Inflammatory macrophage treated with lipopolysaccharide for 4 hours (primary cell): ENCODE results near the gene WNT5B.

ENCODE experiments used
- DNase-seq: peaks from one replicate; pipeline ENCODE4 v3.0.0-alpha.2; 2020

Gene WNT5B

DNA sequence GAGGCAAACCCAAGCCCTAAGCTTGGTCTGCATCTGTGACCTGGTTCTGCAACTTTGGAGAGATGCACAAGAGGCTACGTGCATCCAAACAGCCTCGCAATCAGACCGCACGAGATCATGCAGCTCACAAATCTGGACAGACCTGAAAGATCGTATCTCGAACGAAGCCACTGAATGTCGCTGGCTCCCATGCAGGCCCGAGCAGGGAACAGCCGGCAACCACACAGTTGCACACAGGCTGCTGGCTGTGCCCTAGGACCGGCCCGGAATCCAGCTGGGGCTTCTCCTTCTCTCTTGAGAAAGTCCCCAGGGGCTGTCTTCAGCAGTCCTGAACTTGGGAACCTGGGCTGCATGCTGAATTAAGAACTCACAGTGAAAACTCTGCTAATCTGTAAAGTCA is 27.9 kb downstream of the WNT5B start:
- DNase-seq: no peak

DNA sequence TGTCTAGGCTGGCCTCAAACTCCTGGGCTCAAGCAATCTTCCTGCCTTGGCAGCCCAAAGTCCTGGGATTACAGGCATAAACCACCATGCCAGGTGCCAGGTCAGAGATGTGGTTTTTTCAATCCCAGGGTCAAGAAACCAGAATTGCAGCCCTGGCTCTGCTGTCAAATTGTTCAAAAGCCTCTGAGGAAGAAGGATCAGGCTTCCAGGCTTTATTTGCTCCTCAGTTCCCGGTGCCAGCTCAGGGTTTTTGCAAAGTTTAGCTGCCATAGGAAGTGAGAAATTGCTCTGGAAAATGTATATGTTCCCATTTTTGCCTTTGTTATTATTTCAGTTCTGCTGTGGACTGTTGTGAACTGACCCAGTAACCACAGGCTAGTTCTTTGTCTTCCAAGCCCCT is 28.7 kb downstream of the WNT5B start:
- peak; percentile 8 for DNase-seq

DNA sequence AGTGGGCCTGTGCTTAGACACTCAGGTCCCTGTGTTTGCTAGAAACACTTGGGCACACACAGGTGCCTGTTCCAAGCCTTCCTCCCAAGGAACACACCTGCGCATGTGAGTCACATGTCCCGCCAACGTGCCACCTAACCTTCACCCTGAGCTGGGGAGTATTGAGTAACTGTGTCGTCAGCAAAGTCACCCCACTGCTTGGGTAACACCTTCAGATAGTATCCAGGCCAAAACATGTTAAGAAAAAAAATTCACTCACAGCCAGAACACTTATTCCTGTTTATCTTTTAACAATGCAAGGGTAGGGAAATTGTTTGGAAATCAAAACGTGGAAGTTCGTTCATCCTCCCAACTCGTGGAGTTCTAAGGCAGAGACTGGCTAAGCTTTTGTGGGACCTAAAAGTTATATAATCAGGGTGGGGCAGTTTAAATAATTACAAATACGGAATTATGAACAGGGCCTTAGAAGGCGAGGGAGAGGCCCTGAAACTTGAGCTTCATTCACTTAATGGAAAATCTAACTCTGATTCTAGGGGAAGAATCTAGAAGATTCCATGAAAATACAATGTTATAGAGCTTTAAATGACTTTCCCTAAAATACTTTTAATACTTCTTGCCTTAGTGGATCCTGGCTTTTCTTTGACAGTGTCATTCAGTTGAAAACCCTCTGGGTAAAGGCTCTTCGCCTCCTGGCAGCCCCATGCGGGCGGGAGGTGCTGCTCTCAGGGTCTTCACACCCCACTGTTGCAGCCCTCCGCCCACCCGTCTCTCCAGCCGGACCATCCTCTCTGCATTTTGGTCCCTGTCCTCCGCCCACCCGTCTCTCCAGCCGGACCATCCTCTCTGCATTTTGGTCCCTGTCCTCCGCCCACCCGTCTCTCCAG is 31.5 kb downstream of the WNT5B start:
- DNase-seq: peak; percentile 23

DNA sequence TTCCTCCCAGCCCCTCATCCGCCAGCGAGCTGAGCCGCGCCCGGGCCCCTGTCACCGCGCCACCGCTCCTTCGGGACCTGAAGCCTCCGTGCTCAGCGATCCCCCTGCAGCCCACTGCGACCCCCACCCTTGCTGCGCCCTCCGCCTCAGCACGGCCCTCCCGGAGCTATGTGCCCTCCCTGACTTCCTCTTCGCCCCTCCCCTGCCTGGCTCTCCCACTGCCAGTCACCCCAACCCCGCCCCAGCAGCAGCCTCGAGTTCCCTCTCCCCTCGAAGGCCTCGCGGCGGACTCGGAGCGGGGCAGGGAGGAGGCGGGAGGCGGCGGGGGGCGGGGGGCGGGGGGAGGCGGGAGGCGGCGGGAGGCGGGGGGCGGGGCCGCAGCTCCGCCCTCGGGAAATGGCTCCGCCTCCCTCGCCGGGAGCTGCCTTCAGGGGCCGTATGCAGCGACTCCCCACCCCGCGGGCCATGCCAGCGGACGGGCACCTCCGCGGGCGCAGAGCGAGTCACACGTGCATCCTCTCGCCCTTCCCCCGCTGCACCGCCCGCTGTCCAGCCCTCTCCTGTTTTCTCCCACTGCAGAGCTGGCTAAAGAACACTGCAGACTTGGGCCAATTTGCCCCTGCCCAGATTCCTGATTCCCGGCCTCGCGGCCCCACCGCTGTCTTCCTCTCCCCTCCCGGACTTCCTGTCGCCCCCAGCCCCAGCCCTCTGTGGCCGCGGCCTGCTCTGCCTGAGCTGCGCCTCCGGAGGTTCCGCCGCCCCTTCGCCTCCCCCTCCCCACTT is 32.7 kb downstream of the WNT5B start:
- DNase-seq: peak; percentile 74

DNA sequence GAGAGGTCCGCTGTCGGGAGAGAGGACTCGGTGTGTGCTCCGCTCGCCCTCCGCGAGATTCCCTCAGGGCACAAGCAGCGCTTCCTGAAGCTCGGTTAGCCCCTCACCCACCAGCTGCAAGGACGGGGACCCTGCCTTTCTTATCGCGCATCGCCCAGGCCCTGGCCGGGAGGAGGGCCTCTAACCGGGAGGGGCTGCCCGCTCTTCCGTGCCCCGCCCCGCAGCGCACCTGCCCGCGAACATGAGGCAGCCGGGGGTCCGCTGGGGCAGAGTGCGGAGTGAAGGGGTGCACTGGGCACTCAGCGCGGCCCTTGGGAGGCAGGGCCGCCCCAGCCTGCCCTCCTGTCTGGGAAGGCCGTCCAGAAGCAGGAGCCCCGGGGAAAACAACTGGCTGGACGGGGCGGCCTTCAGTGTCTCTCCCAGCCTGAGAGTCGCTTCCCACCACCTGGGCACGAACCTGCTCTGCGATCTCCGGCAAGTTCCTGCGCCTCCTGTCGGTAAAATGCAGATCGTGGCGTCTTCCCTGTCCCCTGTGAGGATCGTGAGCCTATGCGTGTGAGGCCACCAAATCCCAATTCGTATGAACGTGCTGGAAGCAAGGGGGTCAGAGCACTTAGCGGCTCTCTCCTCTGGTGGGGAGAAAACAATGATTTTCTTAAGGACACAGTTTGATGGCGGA is 33.9 kb downstream of the WNT5B start:
- DNase-seq: no peak

DNA sequence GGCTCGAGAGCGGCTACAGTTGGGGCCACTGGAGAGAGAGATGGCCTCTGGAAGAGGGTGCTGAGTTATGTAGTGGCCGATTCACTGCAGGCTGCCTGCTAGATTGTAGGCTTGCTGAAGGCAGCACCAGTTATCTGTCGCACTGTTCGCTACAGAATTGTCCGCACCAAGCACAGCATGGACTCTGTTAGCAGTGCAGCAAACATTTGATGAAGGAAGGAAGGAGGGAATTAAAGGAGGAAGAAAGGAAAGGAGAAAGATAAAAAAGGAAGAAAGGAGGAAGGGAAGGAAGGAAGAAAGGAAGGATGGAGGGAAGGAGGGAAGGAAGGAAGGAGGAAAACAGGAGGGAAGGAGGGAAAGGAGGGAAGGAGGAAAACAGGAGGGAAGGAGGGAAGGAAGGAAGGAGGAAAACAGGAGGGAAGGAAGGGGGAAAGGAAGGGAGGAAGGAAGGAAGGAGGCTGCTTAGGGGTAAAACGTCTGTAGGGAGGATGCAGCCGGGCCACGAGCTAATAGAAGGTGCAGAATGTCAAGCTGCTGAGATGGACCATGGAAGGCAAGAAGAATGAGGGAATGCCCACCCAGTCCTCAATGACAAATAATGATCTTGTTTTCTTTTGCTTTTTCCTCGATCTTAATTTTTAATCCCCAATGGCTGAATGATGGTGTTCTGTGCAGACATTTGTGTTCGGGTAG is 34.6 kb downstream of the WNT5B start:
- DNase-seq: no peak

DNA sequence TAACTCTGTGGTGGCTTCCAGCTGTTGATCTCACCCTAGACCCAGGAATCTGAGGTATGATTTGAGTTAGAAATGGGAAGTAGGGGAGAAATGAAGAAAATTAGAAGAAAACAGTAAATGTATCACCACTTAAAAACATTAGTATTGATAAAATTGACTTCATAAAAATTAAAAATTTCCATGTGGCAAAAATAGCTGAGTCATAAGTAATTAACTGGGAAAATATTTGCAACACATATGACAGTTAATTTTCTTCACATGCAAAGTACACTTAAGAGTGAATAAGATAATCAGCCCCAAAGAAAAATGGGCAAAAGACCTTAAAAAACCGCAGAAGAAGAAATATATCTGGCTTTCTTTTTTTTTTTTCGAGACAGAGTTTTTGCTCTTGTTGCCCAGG is 36.3 kb downstream of the WNT5B start:
- no peak for DNase-seq

DNA sequence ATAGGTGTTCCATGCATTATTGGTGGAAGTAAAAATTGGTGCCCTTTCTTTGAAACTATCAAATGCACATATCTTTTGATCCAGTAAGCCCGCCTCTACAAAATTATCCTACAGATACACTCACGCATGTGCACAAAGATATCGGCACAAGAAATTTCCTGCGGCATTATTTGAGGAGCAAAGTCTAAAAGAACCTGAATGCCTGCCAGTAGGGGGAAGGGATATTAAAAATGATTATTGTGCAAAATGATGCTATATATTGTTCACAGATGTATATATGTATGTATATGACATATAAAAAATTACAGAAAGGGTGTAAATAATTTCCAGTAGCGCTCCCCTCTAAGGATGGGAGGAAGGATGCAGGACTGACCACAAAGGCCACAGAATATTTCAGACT is 37.2 kb downstream of the WNT5B start:
- no peak for DNase-seq

DNA sequence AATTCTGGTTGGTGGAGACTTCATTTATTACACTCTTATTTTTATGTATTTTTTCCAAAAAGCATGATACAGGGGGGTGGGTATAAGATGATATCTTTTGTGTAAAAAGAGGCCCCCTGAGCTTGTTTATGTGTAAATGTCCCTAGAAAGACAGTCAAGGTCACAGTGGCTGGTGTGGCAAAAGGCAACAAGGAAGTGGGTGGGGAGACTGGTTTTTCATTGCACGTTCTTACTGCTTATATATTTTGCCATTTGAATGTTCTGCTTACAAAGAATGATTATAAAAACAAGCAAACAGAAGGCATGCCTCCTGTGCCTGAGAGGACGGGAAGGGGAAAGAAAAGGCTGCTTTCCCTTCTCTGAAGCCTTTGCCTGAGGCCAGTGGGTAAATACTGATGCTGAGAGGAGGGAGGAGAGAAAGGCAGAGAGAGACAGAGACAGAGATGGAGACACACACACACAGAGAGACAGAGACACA is 37.7 kb downstream of the WNT5B start:
- DNase-seq: peak; percentile 15

DNA sequence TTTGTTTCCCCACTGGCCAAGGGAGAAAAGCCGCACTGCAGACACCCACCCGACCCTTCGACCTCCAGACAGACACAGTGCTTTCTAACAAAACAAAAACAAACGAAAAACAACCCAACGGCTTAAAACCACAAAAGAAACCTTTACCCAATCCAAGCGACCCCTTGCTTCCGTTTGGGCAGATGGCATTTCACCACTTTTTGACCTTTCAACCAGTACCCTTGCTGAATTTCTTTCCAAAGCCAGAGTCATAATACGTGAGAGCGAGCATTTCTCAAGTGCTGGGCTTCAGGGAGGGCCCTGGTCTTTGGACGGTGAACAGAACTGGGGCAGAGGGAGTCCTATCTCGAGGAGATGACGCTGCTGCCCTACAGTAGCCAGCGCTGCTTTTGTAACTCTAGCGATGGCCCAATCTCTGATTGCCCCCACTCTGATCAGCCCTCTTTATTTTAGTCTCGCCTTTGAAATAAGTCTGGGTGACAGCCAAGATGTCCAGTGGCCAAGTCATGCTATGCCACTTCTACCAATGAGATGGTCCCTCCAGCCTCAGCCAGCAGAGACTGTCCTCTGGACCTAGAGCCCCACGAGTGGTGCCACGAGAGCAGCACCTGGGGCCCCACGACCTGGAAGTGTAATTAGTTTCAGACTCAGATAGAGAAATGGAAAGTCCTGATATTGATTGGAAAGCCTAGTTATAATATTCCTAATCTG is 40.0 kb downstream of the WNT5B start:
- peak; percentile 89 for DNase-seq

DNA sequence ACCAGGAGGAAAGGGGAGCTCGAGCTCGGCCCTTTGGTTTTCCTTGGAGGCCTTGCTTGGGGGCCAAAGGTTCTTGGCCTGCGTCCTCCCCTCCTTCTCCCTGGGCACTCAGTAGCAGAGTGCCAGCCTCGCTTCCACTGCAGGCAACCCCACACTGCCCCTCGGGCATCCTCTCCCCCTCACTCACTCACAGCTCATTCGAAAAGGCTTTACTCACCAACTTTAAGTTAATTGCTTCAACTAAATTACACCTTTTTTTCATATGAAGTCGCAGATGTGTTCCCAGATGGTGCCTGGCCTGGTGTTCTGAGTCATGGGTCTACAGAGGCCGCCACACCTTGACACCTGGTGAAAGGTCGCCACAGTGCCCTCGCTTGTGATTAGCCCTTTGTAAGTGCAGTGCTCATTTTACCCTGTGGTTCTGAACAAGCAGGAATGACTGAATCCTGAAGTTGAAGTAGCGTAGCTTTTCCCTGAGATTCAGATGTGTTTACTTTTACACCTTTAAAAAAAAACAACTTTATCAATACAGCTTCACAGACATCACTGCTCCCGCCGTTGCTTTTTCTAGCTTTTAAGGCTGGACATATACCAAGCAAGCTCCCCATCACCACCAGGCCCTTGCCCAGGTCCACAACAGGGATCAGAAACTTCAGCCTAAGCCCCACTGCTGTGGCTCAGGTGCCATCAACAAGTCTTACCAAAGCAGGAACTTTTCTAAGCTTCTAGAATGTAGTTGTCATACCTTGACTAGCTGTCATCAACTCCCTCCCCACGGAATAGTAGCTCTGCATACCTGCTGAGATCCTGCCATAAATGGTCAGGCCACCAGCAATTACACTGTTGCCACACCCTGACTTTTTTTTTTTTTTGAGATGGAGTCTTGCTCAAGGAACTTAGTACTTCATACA is 41.6 kb downstream of the WNT5B start:
- DNase-seq: no peak

DNA sequence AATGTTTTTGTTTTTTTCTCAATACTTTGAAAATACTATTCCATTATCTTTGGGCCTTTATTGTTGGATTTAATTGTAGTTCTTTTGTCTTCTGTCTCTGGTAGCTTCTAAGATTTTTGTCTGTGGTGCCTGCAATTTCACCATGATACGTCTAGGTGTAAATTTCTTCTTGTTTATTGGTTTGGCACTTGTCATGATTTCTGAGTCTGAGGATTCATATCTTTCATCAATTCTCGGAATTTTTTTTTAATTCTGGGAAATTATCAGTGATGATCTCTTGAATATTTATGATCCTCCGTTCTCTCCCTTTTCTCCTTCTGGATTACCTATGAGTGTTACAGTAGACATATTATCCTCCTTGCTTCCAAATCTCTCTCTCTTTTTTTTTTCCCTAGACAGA is 47.0 kb downstream of the WNT5B start:
- DNase-seq: no peak

DNA sequence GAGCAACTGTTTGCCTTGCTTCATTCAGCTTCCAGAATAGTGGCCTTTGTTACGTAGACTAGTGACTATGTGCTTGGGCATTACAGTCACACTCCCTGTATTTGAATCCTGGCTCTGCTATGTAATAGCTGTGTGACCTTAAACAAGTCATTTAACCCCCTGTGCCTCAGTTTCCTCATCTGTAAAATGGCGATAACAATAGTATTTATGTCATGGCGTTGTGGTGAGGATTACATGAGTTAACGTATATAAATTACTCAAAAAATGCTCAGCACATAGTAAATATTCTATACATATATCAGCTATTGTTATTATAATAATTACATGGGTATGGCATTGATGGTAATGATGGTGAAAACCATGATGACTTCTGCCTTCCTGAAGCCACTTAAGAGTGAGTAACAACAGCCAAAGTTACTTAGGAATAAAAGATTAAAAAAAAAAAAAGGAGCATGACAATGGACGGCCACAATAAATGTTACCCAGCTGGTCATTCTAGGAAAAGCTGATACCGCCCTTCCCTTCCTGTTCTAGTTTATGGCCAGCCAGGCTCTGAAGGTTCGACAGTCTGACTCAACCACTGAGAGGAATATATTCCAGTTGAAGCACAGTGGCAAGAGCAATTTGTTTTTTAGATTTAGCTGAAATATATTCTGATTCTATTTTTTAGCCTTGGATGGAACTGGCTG is 51.9 kb downstream of the WNT5B start:
- no peak for DNase-seq

DNA sequence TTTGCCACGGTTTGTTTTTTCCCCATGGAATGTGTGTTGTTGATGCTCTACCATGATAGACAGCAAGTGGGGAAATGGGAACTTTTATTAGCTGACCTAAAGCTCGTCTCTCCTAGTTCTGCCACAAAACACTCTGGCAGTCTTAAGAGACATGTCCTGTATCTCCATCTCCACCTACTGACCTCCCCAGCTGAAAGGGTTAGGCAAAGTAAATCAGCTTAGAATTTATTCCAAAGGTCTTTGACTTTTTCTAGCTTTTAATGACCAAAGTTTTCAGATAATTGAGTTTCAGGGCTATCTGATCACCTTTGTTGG is 52.4 kb downstream of the WNT5B start:
- no peak for DNase-seq

DNA sequence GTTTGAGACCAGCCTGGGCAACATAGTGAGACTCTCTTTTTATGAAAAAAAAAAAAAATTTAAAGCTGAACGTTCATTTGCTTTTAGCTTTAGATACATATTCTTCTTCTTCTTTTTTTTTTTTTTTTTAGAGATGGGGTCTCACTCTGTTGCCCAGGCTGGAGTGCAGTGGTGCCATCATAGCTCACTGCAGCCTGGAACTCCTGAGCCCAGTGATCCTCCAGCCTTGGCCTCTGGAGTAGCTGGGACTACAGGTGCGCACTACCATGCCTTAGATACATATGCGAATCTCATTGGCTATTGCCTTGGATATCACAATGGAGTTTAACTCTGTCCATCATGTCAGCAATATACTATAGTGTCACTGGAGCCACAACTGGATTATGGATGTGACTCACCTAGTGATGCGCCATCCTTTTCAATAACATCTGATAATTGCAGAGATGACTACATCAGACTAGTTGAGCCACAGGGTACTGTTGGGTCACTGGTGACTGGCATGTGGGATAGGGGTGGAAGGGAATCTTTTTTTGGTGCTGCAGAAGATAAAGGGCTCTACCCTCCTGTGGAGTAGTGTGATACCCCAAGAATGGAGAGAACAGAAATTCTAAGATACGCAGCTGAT is 59.2 kb downstream of the WNT5B start:
- DNase-seq: peak; percentile 39

DNA sequence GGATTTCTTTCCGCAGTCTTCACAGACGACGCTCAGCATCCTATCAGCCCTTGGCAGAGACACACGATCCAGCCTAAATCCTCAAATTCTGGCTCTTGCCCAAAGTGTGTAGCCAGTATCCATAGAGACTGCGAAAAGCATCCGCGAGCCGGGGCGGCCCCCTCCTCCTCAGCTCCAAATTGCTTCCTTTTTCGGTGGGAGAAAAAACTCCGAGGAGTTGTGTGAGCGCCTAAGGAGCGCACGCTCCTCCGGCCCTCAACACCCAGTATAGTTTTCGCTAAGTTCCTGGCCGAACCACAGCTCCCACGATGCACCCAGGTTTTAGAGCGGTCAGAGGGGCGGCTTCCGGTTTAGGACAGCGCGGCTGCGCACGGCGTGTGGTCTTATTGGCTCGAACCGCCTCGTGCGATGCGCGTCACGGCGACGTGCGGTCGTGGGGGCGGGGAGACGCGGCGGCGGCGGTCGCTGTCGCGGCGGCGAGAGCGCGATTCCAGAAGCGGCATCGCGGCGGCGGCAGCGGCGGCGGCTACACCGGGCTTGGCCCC is 61.6 kb downstream of the WNT5B start, which contains the start of gene ADIPOR2:
ADIPOR2 (plus strand) TSS at position 493 of the 545 bp plus-strand sequence. CDS start 63,274 bp downstream, outside the sequence.
- DNase-seq: peak; percentile 99

DNA sequence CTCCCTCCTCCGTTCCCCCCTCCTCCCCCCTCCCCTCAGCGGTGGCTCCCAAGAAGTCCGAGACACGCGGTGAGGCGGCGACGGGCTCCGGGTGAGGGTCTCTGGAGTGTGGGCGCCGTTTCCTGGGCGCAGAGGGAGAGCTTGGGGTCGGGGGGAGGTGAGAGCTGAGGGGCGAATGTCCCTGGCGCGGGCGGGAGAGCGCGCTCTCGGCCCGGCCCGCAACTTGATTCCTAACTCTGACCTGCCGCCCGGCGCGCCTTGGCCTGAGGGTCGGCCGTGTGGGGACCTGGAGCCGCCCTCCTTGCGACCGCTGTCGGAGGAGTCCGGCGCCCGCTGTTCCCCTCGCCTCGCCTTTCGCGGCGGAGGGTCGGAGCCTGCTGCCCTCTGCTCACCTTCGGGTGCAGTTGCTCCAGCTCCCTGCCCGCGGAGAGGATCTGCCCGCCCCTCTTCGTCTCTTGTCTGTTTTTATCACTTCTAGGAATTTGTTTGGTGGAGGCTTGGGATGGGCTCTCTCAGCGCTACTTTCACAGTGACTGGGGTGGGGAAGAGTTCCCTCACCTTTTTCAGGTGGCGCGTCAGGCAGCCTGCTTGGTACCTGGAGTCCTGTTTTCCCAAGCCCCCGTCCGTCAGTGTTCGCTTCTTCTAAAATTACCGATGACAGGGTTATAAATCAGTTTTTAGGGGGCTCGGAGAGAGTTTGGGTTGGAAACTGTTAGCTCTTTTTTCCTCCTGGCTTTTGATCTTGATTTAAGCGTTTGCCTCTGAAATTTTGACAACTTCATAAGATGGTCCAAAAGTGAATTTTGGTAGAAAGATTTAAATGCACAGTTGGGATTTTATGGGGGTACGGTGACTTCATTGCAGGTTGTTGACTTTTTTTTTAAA is 62.3 kb downstream of the WNT5B start:
- peak; percentile 28 for DNase-seq

DNA sequence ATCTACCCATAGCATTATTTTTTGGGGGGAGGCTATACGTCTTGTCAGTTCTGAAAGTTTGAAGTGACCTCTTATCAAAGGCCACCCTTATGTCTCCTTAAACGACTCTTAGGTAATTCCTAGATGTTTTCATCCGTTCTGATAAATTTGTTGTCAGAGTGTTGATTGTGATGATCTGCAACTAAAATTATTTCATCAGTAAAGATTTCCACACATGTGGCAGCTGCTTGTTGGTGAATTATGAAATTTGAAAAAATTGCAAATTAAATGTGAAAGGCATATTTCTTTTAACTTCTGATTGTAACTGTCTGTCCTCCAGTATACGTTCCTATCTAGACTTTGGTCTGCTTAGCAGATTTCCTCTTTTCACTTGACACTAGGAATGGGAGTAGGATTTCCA is 63.2 kb downstream of the WNT5B start:
- peak; percentile 77 for DNase-seq
